Vagina (tissue), 2 donors: ENCODE data around the gene SPOCK3. TPM values are rescaled to one million over a fixed set of nuclear protein-coding genes. Genes with fewer than 3 reads are reported as not detected.
"Not testable (repeated sequence)": the region's sequence is repeated elsewhere in the genome, so short reads cannot be mapped to it uniquely, and the experiment has no call there.

ENCODE experiments used
- DNase-seq, 2 donors: peaks; one replicate each; pipeline ENCODE4 v3.0.0-alpha.2; 2017; ENCODE audit errors: extremely low spot score in 2 of 2
- H3K27ac ChIP-seq: fragments of 200-600 bp; sonication (generic); one replicate; pipeline ENCODE4 v1.5.1; 2019
- H3K27me3 ChIP-seq: fragments of 200-600 bp; sonication (generic); one replicate; pipeline ENCODE4 v1.5.1; 2019
- H3K36me3 ChIP-seq, 2 donors: fragments of 200-600 bp; sonication (generic); one replicate each; pipeline ENCODE4 v1.5.1; 2017 to 2019
- H3K4me1 ChIP-seq: fragments of 200-600 bp; sonication (generic); one replicate; pipeline ENCODE4 v1.5.1; 2019
- H3K4me3 ChIP-seq, 2 donors: fragments of 200-600 bp; sonication (generic); 1 replicate in 1 of 2; 2 replicates in 1 of 2; pipeline ENCODE4 v1.5.1; 2016 to 2019
- H3K9me3 ChIP-seq: fragments of 200-600 bp; sonication (generic); one replicate; pipeline ENCODE4 v1.5.1; 2019
- POLR2A ChIP-seq, 2 donors: fragments of 450-650 bp; IDR thresholded peaks; one replicate each; pipeline ENCODE4 v1.6.1; 2017; ENCODE audit warnings: antibody characterized with exemption in 2 of 2, mild to moderate bottlenecking in 2 of 2, moderate library complexity in 2 of 2
- POLR2AphosphoS5 ChIP-seq, 2 donors: sonication (generic); formaldehyde crosslinking; IDR thresholded peaks; one replicate each; pipeline ENCODE4 v1.9.0; 2017; ENCODE audit warnings: antibody characterized with exemption in 2 of 2, mild to moderate bottlenecking in 2 of 2, low read depth in 1 of 2; ENCODE audit not compliant: insufficient read depth in 1 of 2
- intact Hi-C: fragments of 100-400 bp; cut with DNase I; formaldehyde crosslinking; loops from one replicate; pipeline ENCODE4 v1.15.1; 2023
- total RNA-seq: library from RNA; depleted of rRNA; stranded (reverse); fragments of >200 nt; gene quantifications from one replicate; pipeline ENCODE4 v1.2.3, GENCODE V29; 2016
- TF ChIP-seq, protein P1 (sequence below), 3 experiments: fragments of 450-650 bp in 2 of 3; fragments of 200-600 bp in 1 of 3; sonication (generic) in 1 of 3; IDR thresholded peaks; one replicate each; pipeline ENCODE4 v1.5.1; 2017 to 2019; ENCODE audit warnings: antibody characterized with exemption in 3 of 3, mild to moderate bottlenecking in 2 of 3, moderate library complexity in 2 of 3

Gene SPOCK3
- total RNA-seq, 1 donor from 2014 or later, result 0.74 TPM

- no peak overlapping the region for H3K27ac ChIP-seq
- no peak overlapping the region for H3K4me3 ChIP-seq
- no peaks in the 10 kb centered on the region for H3K9me3 ChIP-seq
- H3K4me1 ChIP-seq, result no peaks in the 10 kb centered on the region
- TF ChIP-seq, protein P1, sequence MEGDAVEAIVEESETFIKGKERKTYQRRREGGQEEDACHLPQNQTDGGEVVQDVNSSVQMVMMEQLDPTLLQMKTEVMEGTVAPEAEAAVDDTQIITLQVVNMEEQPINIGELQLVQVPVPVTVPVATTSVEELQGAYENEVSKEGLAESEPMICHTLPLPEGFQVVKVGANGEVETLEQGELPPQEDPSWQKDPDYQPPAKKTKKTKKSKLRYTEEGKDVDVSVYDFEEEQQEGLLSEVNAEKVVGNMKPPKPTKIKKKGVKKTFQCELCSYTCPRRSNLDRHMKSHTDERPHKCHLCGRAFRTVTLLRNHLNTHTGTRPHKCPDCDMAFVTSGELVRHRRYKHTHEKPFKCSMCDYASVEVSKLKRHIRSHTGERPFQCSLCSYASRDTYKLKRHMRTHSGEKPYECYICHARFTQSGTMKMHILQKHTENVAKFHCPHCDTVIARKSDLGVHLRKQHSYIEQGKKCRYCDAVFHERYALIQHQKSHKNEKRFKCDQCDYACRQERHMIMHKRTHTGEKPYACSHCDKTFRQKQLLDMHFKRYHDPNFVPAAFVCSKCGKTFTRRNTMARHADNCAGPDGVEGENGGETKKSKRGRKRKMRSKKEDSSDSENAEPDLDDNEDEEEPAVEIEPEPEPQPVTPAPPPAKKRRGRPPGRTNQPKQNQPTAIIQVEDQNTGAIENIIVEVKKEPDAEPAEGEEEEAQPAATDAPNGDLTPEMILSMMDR (IDR thresholded peaks at IDR 0.05), result no peak
- TF ChIP-seq POLR2AphosphoS5 (IDR thresholded peaks at IDR 0.05; ENCODE audit: insufficient read depth in 1 of 2, low read depth in 1 of 2) (no peak), POLR2A (IDR thresholded peaks at IDR 0.05) (no peak)
- DNase-seq, result no peak
- H3K36me3 ChIP-seq, result no peaks in the 10 kb centered on the region
- no peaks in the 10 kb centered on the region for H3K27me3 ChIP-seq
- intact Hi-C loops, result no loop called here
Measured at GRCh38 chr4:166733686-166734085, 500.6 kb downstream of the SPOCK3 start.

GRCh38 chr4:166726832-166727231, 507.5 kb downstream of the SPOCK3 start:
- no peak overlapping the region for H3K27ac ChIP-seq
- intact Hi-C loops, result no loop called here
- H3K9me3 ChIP-seq, result no peaks in the 10 kb centered on the region
- no peak overlapping the region for H3K4me3 ChIP-seq
- H3K27me3 ChIP-seq, result no peaks in the 10 kb centered on the region
- no peaks in the 10 kb centered on the region for H3K4me1 ChIP-seq
- H3K36me3 ChIP-seq, result no peaks in the 10 kb centered on the region
- no peak for DNase-seq
- TF ChIP-seq, protein P1 (IDR thresholded peaks at IDR 0.05), result no peak
- TF ChIP-seq POLR2AphosphoS5 (IDR thresholded peaks at IDR 0.05; ENCODE audit: insufficient read depth in 1 of 2, low read depth in 1 of 2) (no peak), POLR2A (IDR thresholded peaks at IDR 0.05) (no peak)

GRCh38 chr4:166724369-166724768, 509.9 kb downstream of the SPOCK3 start:
- no peak for TF ChIP-seq POLR2AphosphoS5 (IDR thresholded peaks at IDR 0.05; ENCODE audit: insufficient read depth in 1 of 2, low read depth in 1 of 2)
- TF ChIP-seq POLR2A (IDR thresholded peaks at IDR 0.05), result no peak
- TF ChIP-seq, protein P1 (IDR thresholded peaks at IDR 0.05), result no peak
- DNase-seq, result no peak
- H3K9me3 ChIP-seq, result no peaks in the 10 kb centered on the region
- intact Hi-C loops, result no loop called here
- H3K4me1 ChIP-seq, result no peaks in the 10 kb centered on the region
- no peak overlapping the region for H3K4me3 ChIP-seq
- no peaks in the 10 kb centered on the region for H3K36me3 ChIP-seq
- no peaks in the 10 kb centered on the region for H3K27me3 ChIP-seq
- no peak overlapping the region for H3K27ac ChIP-seq

DNA sequence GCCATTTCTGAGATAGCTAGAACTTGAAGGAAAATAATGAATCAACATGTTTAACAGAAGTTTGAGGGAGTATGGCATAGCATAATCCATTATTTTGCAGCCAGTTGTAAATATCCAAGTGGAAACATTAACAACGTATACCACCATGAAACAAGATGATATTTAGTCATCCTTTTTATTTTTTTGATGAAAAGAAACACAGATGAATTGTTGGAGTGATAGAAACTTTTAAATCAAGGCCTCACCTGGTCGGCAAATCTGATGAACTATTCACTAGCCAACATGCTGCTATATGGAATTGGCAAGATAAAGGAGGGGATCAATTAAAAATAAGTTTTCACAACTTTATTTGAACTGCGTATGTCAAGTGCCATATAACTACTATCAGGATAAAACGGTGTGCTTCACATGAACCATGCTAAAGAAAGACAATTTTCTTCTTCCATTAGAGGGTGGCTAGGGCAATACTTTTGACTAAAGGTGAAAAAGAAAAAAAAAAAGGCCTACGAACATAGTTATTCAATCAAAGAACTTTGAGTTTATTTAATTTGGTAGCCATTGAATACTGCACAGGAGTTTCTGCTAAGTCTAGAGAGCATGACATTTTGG, 510.7 kb downstream of the SPOCK3 start:
- TF ChIP-seq, protein P1 (IDR thresholded peaks at IDR 0.05), result no peak
- TF ChIP-seq POLR2A (IDR thresholded peaks at IDR 0.05), result no peak
- TF ChIP-seq POLR2AphosphoS5 (IDR thresholded peaks at IDR 0.05; ENCODE audit: insufficient read depth in 1 of 2, low read depth in 1 of 2), result no peak
- intact Hi-C loops, result no loop called here
- Histone ChIP-seq H3K27me3 (no peaks in the 10 kb centered on the region), H3K9me3 (no peaks in the 10 kb centered on the region), H3K4me1 (no peaks in the 10 kb centered on the region), H3K4me3 (no peak overlapping the region), H3K27ac (no peak overlapping the region), H3K36me3 (no peaks in the 10 kb centered on the region)
- no peak for DNase-seq

DNA sequence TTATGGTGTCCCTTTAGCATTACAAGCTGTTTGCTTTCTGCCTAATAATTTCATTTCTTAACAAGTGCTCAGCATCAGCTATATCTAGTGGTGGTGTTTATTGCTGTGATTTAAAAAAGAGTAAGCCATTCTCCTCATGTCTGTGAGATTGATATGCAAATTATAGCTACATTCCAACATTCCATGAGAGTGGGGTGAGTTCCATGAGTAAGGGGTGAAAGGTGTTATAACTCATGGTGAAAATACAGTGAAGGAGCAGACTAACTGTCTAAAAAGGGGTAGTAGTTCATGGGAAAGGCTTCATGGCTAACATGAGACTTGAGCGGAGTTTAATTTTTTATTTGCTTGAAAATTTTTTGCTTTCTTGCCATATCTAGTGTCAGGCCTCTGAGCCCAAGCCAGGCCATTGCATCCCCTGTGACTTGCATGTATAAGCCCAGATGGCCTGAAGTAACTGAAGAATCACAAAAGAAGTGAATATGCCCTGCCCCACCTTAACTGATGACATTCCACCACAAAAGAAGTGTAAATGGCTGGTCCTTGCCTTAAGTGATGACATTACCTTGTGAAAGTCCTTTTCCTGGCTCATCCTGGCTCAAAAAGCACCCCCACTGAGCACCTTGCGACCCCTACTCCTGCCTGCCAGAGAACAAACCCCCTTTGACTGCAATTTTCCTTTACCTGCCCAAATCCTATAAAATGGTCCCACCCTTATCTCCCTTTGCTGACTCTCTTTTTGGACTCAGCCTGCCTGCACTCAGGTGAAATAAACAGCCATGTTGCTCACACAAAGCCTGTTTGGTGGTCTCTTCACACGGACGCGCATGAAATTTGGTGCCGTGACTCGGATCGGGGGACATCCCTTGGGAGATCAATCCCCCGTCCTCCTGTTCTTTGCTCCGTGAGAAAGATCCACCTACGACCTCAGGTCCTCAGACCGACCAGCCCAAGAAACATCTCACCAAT, 518.3 kb downstream of the SPOCK3 start:
- intact Hi-C loops, DNase-seq, H3K4me1 ChIP-seq, H3K4me3 ChIP-seq, H3K9me3 ChIP-seq, H3K27ac ChIP-seq, H3K27me3 ChIP-seq, H3K36me3 ChIP-seq: not testable (repeated sequence)
